Erythroblast (primary cell): Measurements from ENCODE around the gene PNKD.

Experiments used
- GATA1 ChIP-seq: IDR thresholded peaks from 2 replicates; pipeline ENCODE4 v1.6.1; 2011; ENCODE audit warnings: low read depth, mild to moderate bottlenecking, control low read depth, low read length, moderate library complexity
- POLR2A ChIP-seq: IDR thresholded peaks from 2 replicates; pipeline ENCODE4 v1.6.1; 2011; ENCODE audit warnings: mild to moderate bottlenecking, low read length

DNA sequence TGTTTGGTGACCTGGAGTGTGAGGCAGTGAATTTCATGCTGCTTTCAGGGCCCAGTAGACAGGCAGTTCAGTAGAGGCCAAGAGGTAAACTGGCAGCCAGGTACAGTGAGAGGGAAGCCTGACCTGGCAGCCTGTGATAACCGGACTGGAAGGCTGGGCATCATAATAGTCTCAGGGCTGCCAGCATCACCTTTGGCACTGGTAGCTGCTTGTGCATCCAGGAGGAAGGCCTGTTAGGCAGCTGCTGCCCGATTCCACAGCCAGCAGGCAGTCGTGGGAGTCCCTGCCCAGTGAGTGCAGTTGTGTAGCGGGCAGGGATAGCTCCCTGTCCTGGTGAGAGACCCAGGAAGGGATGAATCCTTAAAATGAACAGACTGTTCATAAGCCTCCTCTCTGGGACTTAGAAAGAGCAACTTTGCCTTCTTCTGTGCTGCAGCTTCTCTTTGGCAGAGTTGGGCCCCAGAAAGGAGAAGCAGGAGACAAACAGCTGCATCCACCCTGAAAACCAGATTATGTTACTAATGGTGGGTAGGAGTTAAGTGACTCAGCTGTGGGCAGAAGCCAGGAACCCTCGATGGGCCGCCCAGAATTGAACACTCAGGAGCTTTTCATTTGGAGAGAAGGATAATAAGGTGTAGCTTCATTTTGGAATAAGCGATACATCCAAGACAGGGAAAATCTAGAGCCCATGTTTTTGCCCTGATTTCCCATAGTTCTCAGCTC, 17.6 kb upstream of the PNKD start:
- TF ChIP-seq POLR2A (no peak), GATA1 (no peak)
